Spleen (tissue), 11 donors: ENCODE results near the gene GALNT3. TPM values are rescaled to one million over a fixed set of nuclear protein-coding genes. Genes with fewer than 3 reads are reported as not detected.
A peak's percentile ranks its signal among the peaks of the same experiment; 100 is the strongest.

ENCODE experiments used
- DNase-seq: peaks from one replicate; pipeline ENCODE4 v3.0.0-alpha.2; 2020
- H3K27ac ChIP-seq, 8 donors: fragments of 200-600 bp; sonication (generic) in 7 of 8; 1 replicate in 4 of 8; 2 replicates in 4 of 8; pipeline versions ENCODE4 v1.5.0 to v1.8.0; 2016 to 2021; ENCODE audit warnings: inconsistent platforms in 4 of 8, mild to moderate bottlenecking in 4 of 8, moderate library complexity in 1 of 8
- H3K27me3 ChIP-seq, 7 donors: fragments of 200-600 bp; sonication (generic) in 6 of 7; replicated peaks in 1 of 7; 1 replicate in 4 of 7; 2 replicates in 3 of 7; pipeline versions ENCODE4 v1.5.0 to v1.8.0; 2016 to 2021; ENCODE audit warnings: inconsistent platforms in 3 of 7, mild to moderate bottlenecking in 1 of 7
- H3K36me3 ChIP-seq, 6 donors: fragments of 200-600 bp; sonication (generic) in 5 of 6; 1 replicate in 4 of 6; 2 replicates in 2 of 6; pipeline versions ENCODE4 v1.5.0 to v1.8.0; 2016 to 2021; ENCODE audit warnings: inconsistent platforms in 2 of 6
- H3K4me1 ChIP-seq, 6 donors: fragments of 200-600 bp; sonication (generic) in 5 of 6; 1 replicate in 3 of 6; 2 replicates in 3 of 6; pipeline versions ENCODE4 v1.5.0 to v1.8.0; 2016 to 2021; ENCODE audit warnings: inconsistent platforms in 3 of 6
- H3K4me3 ChIP-seq, 8 donors: fragments of 200-600 bp; sonication (generic) in 7 of 8; 1 replicate in 4 of 8; 2 replicates in 4 of 8; pipeline versions ENCODE4 v1.5.0 to v1.8.0; 2016 to 2021; ENCODE audit warnings: inconsistent platforms in 4 of 8, mild to moderate bottlenecking in 4 of 8, moderate library complexity in 2 of 8
- H3K9me3 ChIP-seq, 8 donors: fragments of 200-600 bp; sonication (generic) in 7 of 8; 1 replicate in 4 of 8; 2 replicates in 4 of 8; pipeline versions ENCODE4 v1.5.0 to v1.8.0; 2016 to 2021; ENCODE audit warnings: inconsistent platforms in 4 of 8
- CTCF ChIP-seq, 11 experiments: fragments of 200-600 bp in 7 of 11; fragments of 450-650 bp in 4 of 11; sonication (generic) in 4 of 11; IDR thresholded peaks in 8 of 11; conservative IDR thresholded peaks in 3 of 11; 1 replicate in 7 of 11; 2 replicates in 4 of 11; pipeline versions ENCODE4 v1.4.0 to v1.8.0; 2016 to 2021; ENCODE audit warnings: antibody characterized with exemption in 11 of 11, inconsistent platforms in 4 of 11, mild to moderate bottlenecking in 1 of 11
- POLR2A ChIP-seq, 3 donors: fragments of 450-650 bp; IDR thresholded peaks; one replicate each; pipeline ENCODE4 v1.5.1; 2017; ENCODE audit warnings: antibody characterized with exemption in 3 of 3, mild to moderate bottlenecking in 1 of 3
- POLR2AphosphoS5 ChIP-seq, 3 donors: sonication (generic); formaldehyde crosslinking; IDR thresholded peaks; one replicate each; pipeline ENCODE4 v1.5.1; 2017; ENCODE audit warnings: antibody characterized with exemption in 3 of 3
- WGBS, 5 donors: extraction: QIAGEN DNeasy Blood & Tissue Kit in 3 of 5; methylation state at CpG; one replicate each; pipeline versions ENCODE4 v1.1.5 to v1.1.7; 2013 to 2018; 5-methylcytosine and 5-hydroxymethylcytosine counted together
- intact Hi-C: fragments of 100-400 bp; cut with DNase I; formaldehyde crosslinking; loops from one replicate; pipeline ENCODE4 v1.15.0; 2023; ENCODE audit warnings: low total_unique reads
- polyA plus RNA-seq, 3 donors: library from polyadenylated mRNA; stranded (reverse); fragments of 200-250 nt; gene quantifications; one replicate each; pipeline ENCODE4 v1.2.1, GENCODE V29; 2013
- total RNA-seq, 7 donors: library from RNA; depleted of rRNA in 3 of 7; stranded (reverse); fragments of >200 nt in 3 of 7; fragmentation: NEBNext Ultra II Directional in 4 of 7; extraction: Animal tissue kit (Norgen Biotek cat#: 25700) in 4 of 7; gene quantifications; one replicate each; pipeline versions ENCODE4 v1.1.0 to v1.2.1, GENCODE V29; 2016 to 2021
- donor health status: healthy with polysubstance abuse.
- donor health status: DM: no; HTN: no; CAD: no; lungs with moderate emphysema.
- donor health status: DM: no; HTN: no; CAD: no.
- donor health status: Bipolar disorder and iron deficiency.
- donor health status: healthy.
- donor health status: DM: no; HTN: no; CAD: no.
- donor health status: DM: yes; HTN: yes; CAD: no.

The GALNT3 gene
- total and polyA plus RNA-seq, 10 donors = 5.6 to 58.1 (median 31.2) TPM

DNA sequence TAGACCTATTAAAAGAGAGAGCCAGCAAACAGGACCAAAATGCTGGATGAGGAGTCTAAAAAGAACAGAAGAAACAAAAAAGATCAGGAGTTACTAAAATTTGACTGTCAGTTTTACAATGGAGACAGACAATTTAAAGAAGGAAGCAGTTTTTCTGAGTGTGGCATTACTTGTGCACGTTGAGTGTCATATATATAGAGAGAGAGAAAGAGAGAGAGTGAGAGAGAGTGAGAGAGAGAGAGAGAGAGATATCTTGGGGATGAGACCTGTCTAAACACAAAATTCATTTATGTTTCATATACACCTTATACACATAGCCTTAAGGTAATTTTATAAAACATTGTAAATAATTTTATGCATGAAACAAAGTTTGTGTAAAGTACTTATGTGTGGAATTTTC is 2.1 kb upstream of the GALNT3 start:
- TF ChIP-seq CTCF (IDR thresholded peaks at IDR 0.05 in 8 of 11, conservative IDR thresholded peaks at IDR 0.05 in 3 of 11) (no peak), POLR2AphosphoS5 (IDR thresholded peaks at IDR 0.05) (no peak), POLR2A (IDR thresholded peaks at IDR 0.05) (no peak)
- Histone ChIP-seq H3K27ac (peak overlapping the region in 5 of 8 donors; percentile 92 to 95 (median 92)), H3K4me3 (no peak overlapping the region), H3K27me3 (peaks cover 0 to 18% (median 5%) of the 10 kb centered on the region in 7 donors), H3K4me1 (peaks cover 0 to 61% (median 21%) of the 10 kb centered on the region in 6 donors), H3K36me3 (peaks cover 0 to 7% (median 0%) of the 10 kb centered on the region in 6 donors), H3K9me3 (no peaks in the 10 kb centered on the region)
- 14 to 26% (median 20%) methylated on average over 1 of the region's 1 CpG for WGBS, 5 donors
- no peak for DNase-seq
- intact Hi-C loops = no loop called here

DNA sequence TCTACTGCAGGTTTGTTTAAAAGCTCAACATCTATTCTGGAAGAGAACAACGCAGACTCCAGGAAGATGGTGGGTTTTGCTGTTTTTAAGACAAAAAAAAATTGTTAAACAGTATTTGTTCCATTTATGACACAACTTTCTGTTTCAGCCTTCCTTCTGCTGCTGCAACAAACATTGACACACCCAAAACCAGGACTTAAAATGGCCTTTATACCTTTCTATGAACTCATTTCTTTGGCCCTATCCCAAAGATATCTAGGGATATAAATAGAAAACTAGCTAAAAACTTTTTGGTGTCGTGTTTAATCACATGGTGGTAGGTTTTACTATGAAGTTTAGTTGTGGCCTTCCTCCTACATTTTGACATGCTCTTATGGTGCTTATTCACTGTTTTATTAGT is 964 bp upstream of the GALNT3 start:
- Histone ChIP-seq H3K27me3 (peaks cover 0 to 18% (median 5%) of the 10 kb centered on the region in 7 donors), H3K4me1 (peaks cover 0 to 68% (median 21%) of the 10 kb centered on the region in 6 donors), H3K36me3 (no peaks in the 10 kb centered on the region), H3K4me3 (peak overlapping the region in 7 of 8 donors; percentile 63 to 86 (median 67)), H3K9me3 (no peaks in the 10 kb centered on the region), H3K27ac (peak overlapping the region; percentile 45 to 95 (median 92))
- WGBS, 5 donors = 20 to 31% (median 24%) methylated on average over 2 of the region's 2 CpGs
- intact Hi-C loops = no loop called here
- DNase-seq = no peak
- TF ChIP-seq CTCF (IDR thresholded peaks at IDR 0.05 in 8 of 11, conservative IDR thresholded peaks at IDR 0.05 in 3 of 11) (no peak), POLR2AphosphoS5 (IDR thresholded peaks at IDR 0.05) (no peak)

DNA sequence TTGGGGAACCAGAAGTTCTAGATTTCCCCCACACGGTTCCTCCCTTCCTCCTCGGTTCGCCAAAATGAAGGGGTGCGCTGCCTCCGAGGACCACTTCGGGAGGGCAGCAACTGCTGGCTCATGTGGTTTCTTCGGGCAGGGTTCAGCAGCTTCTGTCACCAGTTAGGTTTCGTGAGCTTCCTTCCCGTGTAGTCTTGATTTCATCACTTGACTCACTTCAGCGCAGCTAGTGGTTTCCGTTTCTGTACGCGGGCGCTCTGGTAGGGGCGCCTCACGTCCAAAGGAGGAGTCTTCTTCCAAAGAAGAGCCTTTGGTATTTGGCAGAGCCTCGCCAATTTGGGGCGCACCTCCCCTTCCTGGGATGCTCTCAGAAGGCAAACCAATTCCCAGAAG is 485 bp upstream of the GALNT3 start:
- Histone ChIP-seq H3K27me3 (peaks cover 0 to 18% (median 5%) of the 10 kb centered on the region in 7 donors), H3K9me3 (no peaks in the 10 kb centered on the region), H3K27ac (peak overlapping the region; percentile 45 to 95 (median 92)), H3K4me3 (peak overlapping the region; percentile 63 to 86 (median 68)), H3K4me1 (peaks cover 0 to 68% (median 21%) of the 10 kb centered on the region in 6 donors), H3K36me3 (no peaks in the 10 kb centered on the region)
- TF ChIP-seq POLR2AphosphoS5 (IDR thresholded peaks at IDR 0.05) (peak; percentile 46 to 88 (median 88)), CTCF (IDR thresholded peaks at IDR 0.05 in 8 of 11, conservative IDR thresholded peaks at IDR 0.05 in 3 of 11) (no peak), POLR2A (IDR thresholded peaks at IDR 0.05) (peak in 1 of 3 donors; percentile 58)
- peak; percentile 92 for DNase-seq
- WGBS, 5 donors = 0 to 2% (median 1%) methylated on average over 14 to 18 of the region's 18 CpGs
- intact Hi-C loops = no loop called here

DNA sequence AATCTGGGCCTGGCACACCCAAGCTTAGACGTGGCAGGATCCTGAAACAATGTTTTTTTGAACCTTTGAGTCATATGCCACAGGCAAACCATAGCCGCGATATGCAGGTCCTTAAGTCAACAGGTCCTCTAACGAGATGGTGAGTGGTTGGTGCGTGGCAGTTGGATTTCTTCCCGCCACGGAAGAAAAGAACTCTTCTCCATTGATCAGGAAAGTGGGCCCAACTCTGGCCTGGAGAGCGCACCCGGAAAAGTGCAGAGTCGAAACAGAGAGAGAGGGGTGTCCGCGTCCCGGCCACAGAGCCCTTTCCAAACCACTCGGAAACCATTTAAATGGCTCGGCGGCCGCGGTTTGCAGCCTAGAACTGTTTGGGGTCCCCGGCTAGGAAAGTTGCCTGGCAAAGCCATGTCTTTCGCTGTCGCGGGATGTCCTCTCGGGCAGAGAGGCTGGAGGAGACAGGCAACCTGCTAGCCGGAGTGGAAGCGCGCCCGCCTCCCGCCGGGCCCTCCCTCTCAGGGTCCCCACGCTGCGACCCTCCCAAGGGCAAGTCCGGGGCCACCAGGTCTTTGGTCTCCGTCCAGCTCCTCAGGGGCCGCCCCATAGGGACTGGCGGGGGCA is 777 bp downstream of the GALNT3 start:
- 5 to 10% (median 6%) methylated on average over 18 to 35 of the region's 35 CpGs for WGBS, 5 donors
- Histone ChIP-seq H3K27me3 (peaks cover 0 to 18% (median 5%) of the 10 kb centered on the region in 7 donors), H3K9me3 (no peaks in the 10 kb centered on the region), H3K36me3 (no peaks in the 10 kb centered on the region), H3K27ac (peak overlapping the region in 7 of 8 donors; percentile 87 to 95 (median 92)), H3K4me1 (peaks cover 0 to 72% (median 21%) of the 10 kb centered on the region in 6 donors), H3K4me3 (peak overlapping the region; percentile 63 to 86 (median 68))
- intact Hi-C loops = no loop called here
- DNase-seq = no peak
- TF ChIP-seq CTCF (IDR thresholded peaks at IDR 0.05 in 8 of 11, conservative IDR thresholded peaks at IDR 0.05 in 3 of 11) (no peak), POLR2AphosphoS5 (IDR thresholded peaks at IDR 0.05) (no peak), POLR2A (IDR thresholded peaks at IDR 0.05) (no peak)
